Lung (tissue), 12 donors: Measurements from ENCODE around the gene PLLP. TPM values are rescaled to one million over a fixed set of nuclear protein-coding genes. Genes with fewer than 3 reads are reported as not detected.

ENCODE experiments used
- ATAC-seq: fragments of 200-7000 bp; cut with Tn5 transposase; one replicate; pipeline ENCODE4 v1.9.1; 2020; ENCODE audit warnings: moderate number of reproducible peaks; ENCODE audit not compliant: insufficient read depth, low FRiP score
- DNase-seq, 3 donors: peaks; one replicate each; pipeline ENCODE4 v3.0.0-alpha.2; 2013 to 2017
- H3K27ac ChIP-seq, 2 donors: one replicate each; pipeline ENCODE4 v1.5.1; 2013; ENCODE audit warnings: mild to moderate bottlenecking in 2 of 2, moderate library complexity in 2 of 2, control low read depth in 1 of 2, inconsistent platforms in 1 of 2, low read depth in 1 of 2, low read length in 1 of 2
- H3K27me3 ChIP-seq, 3 donors: one replicate each; pipeline ENCODE4 v1.5.1; 2013; ENCODE audit warnings: low read length in 2 of 3; ENCODE audit not compliant: control insufficient read depth in 3 of 3, insufficient read depth in 3 of 3
- H3K36me3 ChIP-seq, 4 donors: one replicate each; pipeline ENCODE4 v1.5.1; 2013; ENCODE audit warnings: low read length in 4 of 4, mild to moderate bottlenecking in 1 of 4, moderate library complexity in 1 of 4; ENCODE audit not compliant: control insufficient read depth in 4 of 4, insufficient read depth in 4 of 4
- H3K4me1 ChIP-seq, 5 donors: one replicate each; pipeline ENCODE4 v1.5.1; 2013; ENCODE audit warnings: low read length in 5 of 5, mild to moderate bottlenecking in 2 of 5, moderate library complexity in 1 of 5; ENCODE audit not compliant: control insufficient read depth in 5 of 5, insufficient read depth in 5 of 5
- H3K4me3 ChIP-seq: one replicate; pipeline ENCODE4 v1.5.1; 2013; ENCODE audit warnings: mild to moderate bottlenecking, control low read depth, moderate library complexity
- H3K9ac ChIP-seq, 2 donors: one replicate each; pipeline ENCODE4 v1.5.1; 2013; ENCODE audit warnings: low read length in 2 of 2, control low read depth in 1 of 2; ENCODE audit not compliant: insufficient read depth in 1 of 2
- H3K9me3 ChIP-seq, 4 donors: one replicate each; pipeline ENCODE4 v1.5.1; 2013; ENCODE audit warnings: low read length in 3 of 4, mild to moderate bottlenecking in 1 of 4, moderate library complexity in 1 of 4; ENCODE audit not compliant: control insufficient read depth in 4 of 4, insufficient read depth in 3 of 4
- CTCF ChIP-seq: IDR thresholded peaks from 2 replicates; pipeline ENCODE4 v1.5.1; 2012; ENCODE audit warnings: mild to moderate bottlenecking; ENCODE audit errors: control extremely low read depth, extremely low read depth
- WGBS, 2 donors: extraction: QIAGEN DNeasy Blood & Tissue Kit; methylation state at CpG; one replicate each; pipeline ENCODE4 v1.1.7; 2013; 5-methylcytosine and 5-hydroxymethylcytosine counted together
- polyA plus RNA-seq, 2 donors: library from polyadenylated mRNA; stranded (reverse); fragments of 200-250 nt; gene quantifications; one replicate each; pipeline ENCODE4 v1.2.1, GENCODE V29; 2013
- total RNA-seq, 2 donors: library from RNA; depleted of rRNA in 1 of 2; stranded (reverse); fragments of >200 nt in 1 of 2; gene quantifications; one replicate each; pipeline ENCODE4 v1.2.1, GENCODE V29; 2014 to 2021
- donor health status: control.
- donor health status: control.
- donor health status: Bipolar disorder and iron deficiency.
- donor health status: healthy.
- donor health status: DM: yes; HTN: yes; CAD: no.

Gene PLLP
- total and polyA plus RNA-seq, 4 donors = 23.8 to 98.7 (median 61.6) TPM

GRCh38 chr16:57314161-57314785, 29.8 kb upstream of the PLLP start:
- Histone ChIP-seq H3K27ac (peak overlapping the region in 1 of 2 donors; percentile 35), H3K27me3 (peaks cover 0 to 7% (median 0%) of the 10 kb centered on the region in 3 donors)
- DNase-seq = no peak

GRCh38 chr16:57313509-57313908, 29.0 kb upstream of the PLLP start:
- DNase-seq (no peak), ATAC-seq (no peak)
- Histone ChIP-seq H3K9me3 (no peaks in the 10 kb centered on the region), H3K9ac (no peak overlapping the region), H3K36me3 (no peaks in the 10 kb centered on the region), H3K27ac (no peak overlapping the region), H3K4me1 (peaks cover 0 to 12% (median 0%) of the 10 kb centered on the region in 5 donors), H3K4me3 (no peak overlapping the region), H3K27me3 (peaks cover 0 to 7% (median 0%) of the 10 kb centered on the region in 3 donors)
- 88 to 93% methylated on average over 2 of the region's 2 CpGs for WGBS, 2 donors
- TF ChIP-seq CTCF = no peak

More at GRCh38 chr16:57314161-57314785, 29.8 kb upstream of the PLLP start:
- no peak for TF ChIP-seq CTCF
- Histone ChIP-seq H3K4me3 (no peak overlapping the region), H3K4me1 (peaks cover 0 to 12% (median 0%) of the 10 kb centered on the region in 5 donors), H3K9me3 (no peaks in the 10 kb centered on the region), H3K36me3 (no peaks in the 10 kb centered on the region), H3K9ac (no peak overlapping the region)
- no peak for ATAC-seq
- 91 to 92% methylated on average over 1 of the region's 1 CpG for WGBS, 2 donors

GRCh38 chr16:57310801-57311200, 26.3 kb upstream of the PLLP start:
- ATAC-seq (no peak), DNase-seq (no peak)
- no peaks in the 10 kb centered on the region for H3K9me3 ChIP-seq
- H3K36me3 ChIP-seq = no peaks in the 10 kb centered on the region
- peaks cover 0 to 7% (median 0%) of the 10 kb centered on the region in 3 donors for H3K27me3 ChIP-seq
- no peak overlapping the region for H3K9ac ChIP-seq
- TF ChIP-seq CTCF = no peak
- WGBS, 2 donors = 63% methylated on average over 4 of the region's 4 CpGs
- H3K4me1 ChIP-seq = peaks cover 0 to 2% (median 0%) of the 10 kb centered on the region in 5 donors
- no peak overlapping the region for H3K27ac ChIP-seq
- H3K4me3 ChIP-seq = no peak overlapping the region

GRCh38 chr16:57308041-57308440, 23.6 kb upstream of the PLLP start:
- no peak overlapping the region for H3K27ac ChIP-seq
- no peaks in the 10 kb centered on the region for H3K36me3 ChIP-seq
- H3K4me1 ChIP-seq = peaks cover 0 to 10% (median 0%) of the 10 kb centered on the region in 5 donors
- H3K4me3 ChIP-seq = no peak overlapping the region
- no peaks in the 10 kb centered on the region for H3K9me3 ChIP-seq
- ATAC-seq = no peak
- no peaks in the 10 kb centered on the region for H3K27me3 ChIP-seq
- no peak for TF ChIP-seq CTCF
- H3K9ac ChIP-seq = no peak overlapping the region
- no peak for DNase-seq
- WGBS, 2 donors = 74 to 88% methylated on average over 5 of the region's 5 CpGs
